Measurements from ENCODE around the gene AK3.

The AK3 gene

DNA sequence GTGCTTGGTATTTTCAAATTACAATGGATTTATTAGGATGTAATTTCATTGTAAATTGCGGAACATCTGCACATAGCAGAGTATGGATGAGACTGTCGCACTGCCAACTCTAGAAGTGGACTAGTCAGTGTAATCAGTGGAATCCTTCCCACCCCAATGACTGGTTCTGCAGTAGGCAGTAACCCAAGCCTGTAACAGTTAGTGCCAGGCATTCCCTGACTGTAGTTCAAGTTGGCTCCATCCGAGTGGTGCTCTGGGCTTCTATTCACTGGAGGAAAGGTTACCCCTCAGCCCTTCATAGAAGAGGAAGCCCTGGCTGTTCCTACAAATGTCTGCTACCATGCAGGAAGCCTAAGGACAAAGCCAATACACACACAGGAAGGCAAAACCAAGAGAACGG, 23.2 kb downstream of the AK3 start:
- H3K4me1 ChIP-seq, result no peaks in the 10 kb centered on the region
- H3K27me3 ChIP-seq, result no peaks in the 10 kb centered on the region
- H3K9me3 ChIP-seq, result no peaks in the 10 kb centered on the region
- TF ChIP-seq, protein P1, sequence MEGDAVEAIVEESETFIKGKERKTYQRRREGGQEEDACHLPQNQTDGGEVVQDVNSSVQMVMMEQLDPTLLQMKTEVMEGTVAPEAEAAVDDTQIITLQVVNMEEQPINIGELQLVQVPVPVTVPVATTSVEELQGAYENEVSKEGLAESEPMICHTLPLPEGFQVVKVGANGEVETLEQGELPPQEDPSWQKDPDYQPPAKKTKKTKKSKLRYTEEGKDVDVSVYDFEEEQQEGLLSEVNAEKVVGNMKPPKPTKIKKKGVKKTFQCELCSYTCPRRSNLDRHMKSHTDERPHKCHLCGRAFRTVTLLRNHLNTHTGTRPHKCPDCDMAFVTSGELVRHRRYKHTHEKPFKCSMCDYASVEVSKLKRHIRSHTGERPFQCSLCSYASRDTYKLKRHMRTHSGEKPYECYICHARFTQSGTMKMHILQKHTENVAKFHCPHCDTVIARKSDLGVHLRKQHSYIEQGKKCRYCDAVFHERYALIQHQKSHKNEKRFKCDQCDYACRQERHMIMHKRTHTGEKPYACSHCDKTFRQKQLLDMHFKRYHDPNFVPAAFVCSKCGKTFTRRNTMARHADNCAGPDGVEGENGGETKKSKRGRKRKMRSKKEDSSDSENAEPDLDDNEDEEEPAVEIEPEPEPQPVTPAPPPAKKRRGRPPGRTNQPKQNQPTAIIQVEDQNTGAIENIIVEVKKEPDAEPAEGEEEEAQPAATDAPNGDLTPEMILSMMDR (IDR thresholded peaks at IDR 0.05; ENCODE audit: low read depth, low read length), result no peak
- no peak overlapping the region for H3K4me3 ChIP-seq (ENCODE audit: low read depth, low read length)
- no peak for DNase-seq
- peaks cover 28% of the 10 kb centered on the region for H3K36me3 ChIP-seq

DNA sequence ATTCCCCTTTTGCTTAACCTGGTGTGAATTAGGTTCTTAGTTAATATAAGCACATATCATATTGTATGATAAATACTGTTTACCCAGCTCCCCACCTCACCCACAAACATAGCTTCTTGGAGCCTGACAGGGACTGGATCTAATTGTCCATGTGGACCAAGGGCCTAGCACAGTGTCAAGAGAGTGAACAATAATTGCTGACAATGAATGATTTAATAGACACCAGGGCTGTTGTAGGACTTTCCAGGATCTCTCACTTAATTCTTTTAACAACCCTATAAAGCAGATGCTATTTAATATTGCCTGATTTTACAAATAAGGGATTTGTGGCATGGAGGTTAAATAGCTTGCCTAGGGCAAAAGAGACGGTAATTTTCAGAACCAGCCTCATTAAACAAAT, 24.8 kb downstream of the AK3 start:
- Histone ChIP-seq H3K4me1 (no peaks in the 10 kb centered on the region), H3K27me3 (no peaks in the 10 kb centered on the region), H3K36me3 (peaks cover 26% of the 10 kb centered on the region), H3K9me3 (no peaks in the 10 kb centered on the region), H3K4me3 (ENCODE audit: low read depth, low read length) (no peak overlapping the region)
- no peak for DNase-seq
- TF ChIP-seq, protein P1 (IDR thresholded peaks at IDR 0.05; ENCODE audit: low read depth, low read length), result no peak

DNA sequence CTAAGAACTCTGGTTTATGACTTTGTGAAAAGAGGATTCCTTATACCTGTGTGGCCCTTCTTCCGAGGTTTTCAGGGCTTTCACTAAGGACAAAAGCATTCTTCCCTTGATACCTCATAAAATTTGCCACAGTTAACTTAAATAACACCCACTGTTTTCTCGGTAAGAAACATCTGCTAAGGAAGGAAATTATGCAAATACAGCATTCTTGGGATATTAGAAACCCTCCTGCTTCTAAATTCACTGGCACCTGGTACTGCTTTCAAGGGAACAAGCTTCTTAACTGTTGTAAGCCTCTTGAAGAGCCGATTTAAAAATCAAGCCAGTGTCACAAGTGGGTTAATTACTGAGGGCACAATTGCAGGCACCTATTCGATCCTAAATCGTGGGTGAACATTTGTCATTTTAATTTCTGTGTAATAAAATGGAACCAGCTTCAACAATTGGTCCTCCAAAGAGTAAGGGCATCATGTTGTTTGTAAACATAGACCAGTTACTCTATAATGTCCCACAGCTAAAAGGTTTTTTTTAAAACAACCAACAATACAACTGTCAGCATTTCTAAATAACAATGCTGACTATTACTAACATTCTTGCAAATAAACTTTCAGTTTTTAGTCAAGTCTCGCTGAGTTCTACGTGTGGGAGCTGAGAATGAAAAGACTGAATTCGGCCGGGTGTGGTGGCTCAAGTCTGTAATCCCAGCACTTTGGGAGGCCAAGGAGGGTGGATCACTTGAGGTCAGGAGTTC, 26.6 kb downstream of the AK3 start:
- TF ChIP-seq, protein P1 (IDR thresholded peaks at IDR 0.05; ENCODE audit: low read depth, low read length), result no peak
- Histone ChIP-seq H3K4me1 (no peaks in the 10 kb centered on the region), H3K4me3 (ENCODE audit: low read depth, low read length) (no peak overlapping the region), H3K27me3 (no peaks in the 10 kb centered on the region), H3K36me3 (peaks cover 28% of the 10 kb centered on the region), H3K9me3 (no peaks in the 10 kb centered on the region)
- no peak for DNase-seq

GRCh38 chr9:4713849-4714248, 27.2 kb downstream of the AK3 start:
- TF ChIP-seq, protein P1 (IDR thresholded peaks at IDR 0.05; ENCODE audit: low read depth, low read length), result no peak
- Histone ChIP-seq H3K9me3 (no peaks in the 10 kb centered on the region), H3K27me3 (no peaks in the 10 kb centered on the region), H3K36me3 (peaks cover 32% of the 10 kb centered on the region), H3K4me1 (no peaks in the 10 kb centered on the region), H3K4me3 (ENCODE audit: low read depth, low read length) (no peak overlapping the region)
- no peak for DNase-seq

DNA sequence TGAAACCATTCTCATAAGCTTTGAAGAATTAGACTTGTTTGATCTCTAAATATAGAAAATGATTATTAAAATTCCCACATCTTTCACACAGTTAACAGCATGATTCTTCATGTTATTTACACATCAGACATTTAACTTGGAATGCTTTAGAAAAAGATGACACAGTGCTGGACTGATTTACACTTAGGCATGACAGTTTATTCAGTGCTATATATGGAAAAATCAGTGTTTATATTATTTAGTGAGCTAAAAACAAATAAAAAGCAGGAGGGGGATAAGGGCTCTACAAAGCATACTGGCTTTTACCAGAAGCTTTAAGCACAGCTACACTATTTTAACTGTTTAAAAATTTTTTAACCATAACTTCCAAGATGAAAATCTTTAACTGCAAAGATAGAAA, 31.6 kb downstream of the AK3 start:
- no peaks in the 10 kb centered on the region for H3K9me3 ChIP-seq
- H3K27me3 ChIP-seq, result no peaks in the 10 kb centered on the region
- peaks cover 19% of the 10 kb centered on the region for H3K36me3 ChIP-seq
- DNase-seq, result no peak
- H3K4me1 ChIP-seq, result no peaks in the 10 kb centered on the region
- TF ChIP-seq, protein P1 (IDR thresholded peaks at IDR 0.05; ENCODE audit: low read depth, low read length), result no peak
- no peak overlapping the region for H3K4me3 ChIP-seq (ENCODE audit: low read depth, low read length)

DNA sequence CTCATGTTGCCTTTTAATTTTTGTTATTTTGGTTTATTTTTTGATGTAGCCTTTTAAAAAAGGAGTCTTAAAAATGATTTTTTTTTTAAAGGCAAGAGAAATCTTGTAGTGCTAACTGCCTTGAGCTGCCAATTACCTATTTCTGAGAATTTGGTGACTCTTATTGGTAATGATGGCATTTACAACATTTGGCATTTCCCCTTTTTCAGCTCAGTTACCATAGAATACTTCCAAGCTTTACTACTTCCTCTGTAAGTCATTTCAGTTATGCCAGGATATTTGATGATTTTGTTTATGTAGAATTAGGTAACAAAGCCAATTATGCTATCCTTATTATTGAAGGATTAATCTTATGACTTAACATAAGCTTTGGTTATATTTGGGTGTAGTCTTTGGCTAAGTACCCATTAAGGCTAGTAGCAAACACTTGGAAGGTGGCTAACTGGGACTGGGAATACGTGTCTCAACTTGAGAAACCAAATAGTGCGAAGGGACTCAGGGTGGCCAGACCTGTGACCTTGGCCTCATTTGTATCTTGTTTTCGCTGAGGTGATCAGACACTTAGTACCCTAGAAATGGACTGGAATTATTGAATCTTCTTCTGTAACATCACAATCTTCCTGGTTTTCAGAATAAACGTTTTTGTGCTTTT, 33.9 kb downstream of the AK3 start:
- no peaks in the 10 kb centered on the region for H3K9me3 ChIP-seq
- TF ChIP-seq, protein P1 (IDR thresholded peaks at IDR 0.05; ENCODE audit: low read depth, low read length), result no peak
- DNase-seq, result no peak
- no peak overlapping the region for H3K4me3 ChIP-seq (ENCODE audit: low read depth, low read length)
- H3K36me3 ChIP-seq, result peaks cover 19% of the 10 kb centered on the region
- no peaks in the 10 kb centered on the region for H3K27me3 ChIP-seq
- H3K4me1 ChIP-seq, result no peaks in the 10 kb centered on the region
